Measurements from ENCODE around the gene GRPEL2.

DNA sequence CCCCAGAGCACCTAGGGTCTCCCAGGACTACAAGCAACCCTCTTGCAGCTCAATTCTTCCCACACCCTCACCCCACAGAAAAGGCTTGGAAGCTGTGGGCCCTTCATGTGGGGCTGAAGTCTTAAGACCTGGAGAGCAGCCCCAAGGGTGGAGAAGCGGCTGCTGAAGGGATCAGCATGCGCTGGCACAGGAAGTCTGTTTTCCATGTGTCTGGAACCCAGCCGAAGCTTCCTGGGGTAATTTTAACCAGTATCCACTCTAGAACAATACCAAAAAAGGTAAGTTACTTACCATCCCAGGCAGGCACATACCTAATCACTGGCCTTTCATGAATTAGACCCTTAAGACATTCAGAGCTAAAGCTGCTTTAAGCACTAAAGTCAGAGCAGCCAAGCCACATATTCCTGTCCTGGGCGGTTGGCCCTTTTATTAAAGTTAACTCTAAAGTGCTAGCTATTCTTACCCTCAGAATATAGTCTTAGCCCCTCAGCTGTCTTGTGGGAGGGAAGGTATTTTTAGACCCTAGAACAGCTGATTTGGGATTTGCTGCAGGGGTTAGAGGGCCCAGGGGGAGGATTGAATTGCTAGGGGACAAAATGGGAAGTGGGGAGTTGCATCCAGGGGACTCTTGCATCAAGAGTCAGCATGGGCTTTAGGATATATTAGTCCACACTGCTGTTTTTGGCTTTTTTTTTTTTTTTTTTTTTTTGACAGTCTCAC is 26.9 kb downstream of the GRPEL2 start:
- TF ChIP-seq, protein P1, sequence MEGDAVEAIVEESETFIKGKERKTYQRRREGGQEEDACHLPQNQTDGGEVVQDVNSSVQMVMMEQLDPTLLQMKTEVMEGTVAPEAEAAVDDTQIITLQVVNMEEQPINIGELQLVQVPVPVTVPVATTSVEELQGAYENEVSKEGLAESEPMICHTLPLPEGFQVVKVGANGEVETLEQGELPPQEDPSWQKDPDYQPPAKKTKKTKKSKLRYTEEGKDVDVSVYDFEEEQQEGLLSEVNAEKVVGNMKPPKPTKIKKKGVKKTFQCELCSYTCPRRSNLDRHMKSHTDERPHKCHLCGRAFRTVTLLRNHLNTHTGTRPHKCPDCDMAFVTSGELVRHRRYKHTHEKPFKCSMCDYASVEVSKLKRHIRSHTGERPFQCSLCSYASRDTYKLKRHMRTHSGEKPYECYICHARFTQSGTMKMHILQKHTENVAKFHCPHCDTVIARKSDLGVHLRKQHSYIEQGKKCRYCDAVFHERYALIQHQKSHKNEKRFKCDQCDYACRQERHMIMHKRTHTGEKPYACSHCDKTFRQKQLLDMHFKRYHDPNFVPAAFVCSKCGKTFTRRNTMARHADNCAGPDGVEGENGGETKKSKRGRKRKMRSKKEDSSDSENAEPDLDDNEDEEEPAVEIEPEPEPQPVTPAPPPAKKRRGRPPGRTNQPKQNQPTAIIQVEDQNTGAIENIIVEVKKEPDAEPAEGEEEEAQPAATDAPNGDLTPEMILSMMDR (IDR thresholded peaks at IDR 0.05) = no peak
- no peak for TF ChIP-seq POLR2A (IDR thresholded peaks at IDR 0.05)
